ENCODE data around the gene SFTPB. TPM values are rescaled to one million over a fixed set of nuclear protein-coding genes. Genes with fewer than 3 reads are reported as not detected.

Gene SFTPB
- total and polyA plus RNA-seq, 4 donors = 1.7 to 8.1 (median 2.3) TPM; not detected in 1

Other genes starting within 250 kb of the SFTPB start
- gene SH2D6, start 249.5 kb downstream of the SFTPB start, total RNA-seq = not detected
- 1 to 10 TPM in 1 of 2 donors, not detected in 1; 1.5 TPM for gene SH2D6, start 249.5 kb downstream of the SFTPB start, polyA plus RNA-seq
- gene MAT2A, start 129.0 kb downstream of the SFTPB start, total RNA-seq = 100 to 1,000 TPM; 193 to 397 TPM
- 100 to 1,000 TPM in 1 of 2 donors, 10 to 100 TPM in 1; 48.8 to 167 TPM for gene MAT2A, start 129.0 kb downstream of the SFTPB start, polyA plus RNA-seq
- gene GGCX, start 106.7 kb downstream of the SFTPB start, total RNA-seq = 10 to 100 TPM; 30.3 to 48.3 TPM
- gene GGCX, start 106.7 kb downstream of the SFTPB start, polyA plus RNA-seq = 10 to 100 TPM; 15.5 to 18.6 TPM
- 10 to 100 TPM; 40.5 to 43.5 TPM for gene VAMP8, start 90.6 kb downstream of the SFTPB start, total RNA-seq
- 100 to 1,000 TPM in 1 of 2 donors, 10 to 100 TPM in 1; 23.9 to 256 TPM for gene VAMP8, start 90.6 kb downstream of the SFTPB start, polyA plus RNA-seq
- 10 to 100 TPM; 60.3 to 83.8 TPM for gene VAMP5, start 83.8 kb downstream of the SFTPB start, total RNA-seq
- gene VAMP5, start 83.8 kb downstream of the SFTPB start, polyA plus RNA-seq = 100 to 1,000 TPM; 180 to 186 TPM
- 10 to 100 TPM; 76.0 to 98.5 TPM for gene RNF181, start 72.5 kb downstream of the SFTPB start, total RNA-seq
- 100 to 1,000 TPM; 148 to 203 TPM for gene RNF181, start 72.5 kb downstream of the SFTPB start, polyA plus RNA-seq
- gene TMEM150A, start 65.5 kb downstream of the SFTPB start, total RNA-seq = 10 to 100 TPM; 13.9 to 19.2 TPM
- 10 to 100 TPM; 17.8 to 27.8 TPM for gene TMEM150A, start 65.5 kb downstream of the SFTPB start, polyA plus RNA-seq
- 10 to 100 TPM; 22.8 to 35.2 TPM for gene C2orf68, start 56.1 kb downstream of the SFTPB start, total RNA-seq
- 10 to 100 TPM; 15.5 to 19.9 TPM for gene C2orf68, start 56.1 kb downstream of the SFTPB start, polyA plus RNA-seq
- gene USP39, start 52.0 kb downstream of the SFTPB start, total RNA-seq = 10 to 100 TPM; 27.4 to 37.0 TPM
- gene USP39, start 52.0 kb downstream of the SFTPB start, polyA plus RNA-seq = 10 to 100 TPM; 33.6 to 37.0 TPM
- 1 to 10 TPM; 2.1 to 8.0 TPM for gene GNLY, start 26.2 kb upstream of the SFTPB start, total RNA-seq
- gene GNLY, start 26.2 kb upstream of the SFTPB start, polyA plus RNA-seq = under 1 TPM in 1 of 2 donors, not detected in 1; 0.43 TPM
- gene ATOH8, start 85.8 kb upstream of the SFTPB start, total RNA-seq = 10 to 100 TPM; 56.7 to 68.5 TPM
- 10 to 100 TPM; 51.5 to 78.8 TPM for gene ATOH8, start 85.8 kb upstream of the SFTPB start, polyA plus RNA-seq
- 10 to 100 TPM; 15.7 to 29.8 TPM for gene ST3GAL5, start 220.8 kb upstream of the SFTPB start, total RNA-seq
- gene ST3GAL5, start 220.8 kb upstream of the SFTPB start, polyA plus RNA-seq = 10 to 100 TPM in 1 of 2 donors, 1 to 10 TPM in 1; 3.3 to 15.8 TPM

All from aorta (tissue), 4 donors.